ENCODE results near the gene RNF5. TPM values are rescaled to one million over a fixed set of nuclear protein-coding genes. Genes with fewer than 3 reads are reported as not detected.
A peak's percentile ranks its signal among the peaks of the same experiment; 100 is the strongest.

RNF5 gene
- total and polyA plus RNA-seq, 3 donors from 2014 or later: 67.1 to 79.0 (median 76.1) TPM

DNA sequence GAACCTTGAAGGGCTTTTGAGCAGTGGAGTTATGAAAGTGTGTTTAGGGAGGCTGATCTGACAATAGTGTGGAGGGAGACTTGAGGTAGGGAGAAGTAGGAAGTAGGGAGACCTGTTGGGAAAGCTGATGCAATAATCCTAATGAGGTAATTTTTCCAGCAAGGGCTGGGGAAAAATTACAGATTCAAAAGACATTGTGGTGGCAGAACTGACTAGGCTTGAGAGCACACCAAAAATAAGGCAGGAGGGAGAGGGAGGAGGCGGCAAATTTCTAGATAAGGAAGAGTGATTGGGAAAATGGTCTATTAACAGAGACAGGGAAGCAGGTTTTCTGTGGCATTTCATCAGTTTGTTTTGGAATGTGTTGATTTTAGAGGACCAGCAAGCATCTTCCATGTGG, 31.9 kb upstream of the RNF5 start:
- Histone ChIP-seq H3K36me3 (ENCODE audit: low read depth, missing control alignments) (no peaks in the 10 kb centered on the region), H3K4me3 (no peak overlapping the region), H3K27ac (no peak overlapping the region), H3K9me3 (no peaks in the 10 kb centered on the region), H3K27me3 (no peaks in the 10 kb centered on the region), H3K4me1 (peaks cover under 1% of the 10 kb centered on the region)
- 68 to 79% methylated on average over 1 of the region's 1 CpG for WGBS, 2 donors
- no peak for DNase-seq
- TF ChIP-seq, protein P1, sequence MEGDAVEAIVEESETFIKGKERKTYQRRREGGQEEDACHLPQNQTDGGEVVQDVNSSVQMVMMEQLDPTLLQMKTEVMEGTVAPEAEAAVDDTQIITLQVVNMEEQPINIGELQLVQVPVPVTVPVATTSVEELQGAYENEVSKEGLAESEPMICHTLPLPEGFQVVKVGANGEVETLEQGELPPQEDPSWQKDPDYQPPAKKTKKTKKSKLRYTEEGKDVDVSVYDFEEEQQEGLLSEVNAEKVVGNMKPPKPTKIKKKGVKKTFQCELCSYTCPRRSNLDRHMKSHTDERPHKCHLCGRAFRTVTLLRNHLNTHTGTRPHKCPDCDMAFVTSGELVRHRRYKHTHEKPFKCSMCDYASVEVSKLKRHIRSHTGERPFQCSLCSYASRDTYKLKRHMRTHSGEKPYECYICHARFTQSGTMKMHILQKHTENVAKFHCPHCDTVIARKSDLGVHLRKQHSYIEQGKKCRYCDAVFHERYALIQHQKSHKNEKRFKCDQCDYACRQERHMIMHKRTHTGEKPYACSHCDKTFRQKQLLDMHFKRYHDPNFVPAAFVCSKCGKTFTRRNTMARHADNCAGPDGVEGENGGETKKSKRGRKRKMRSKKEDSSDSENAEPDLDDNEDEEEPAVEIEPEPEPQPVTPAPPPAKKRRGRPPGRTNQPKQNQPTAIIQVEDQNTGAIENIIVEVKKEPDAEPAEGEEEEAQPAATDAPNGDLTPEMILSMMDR (IDR thresholded peaks at IDR 0.05): no peak
- no peak for TF ChIP-seq POLR2A (IDR thresholded peaks at IDR 0.05)
- intact Hi-C loops (cut with DNase I; ENCODE audit: low total_unique reads): no loop called here

DNA sequence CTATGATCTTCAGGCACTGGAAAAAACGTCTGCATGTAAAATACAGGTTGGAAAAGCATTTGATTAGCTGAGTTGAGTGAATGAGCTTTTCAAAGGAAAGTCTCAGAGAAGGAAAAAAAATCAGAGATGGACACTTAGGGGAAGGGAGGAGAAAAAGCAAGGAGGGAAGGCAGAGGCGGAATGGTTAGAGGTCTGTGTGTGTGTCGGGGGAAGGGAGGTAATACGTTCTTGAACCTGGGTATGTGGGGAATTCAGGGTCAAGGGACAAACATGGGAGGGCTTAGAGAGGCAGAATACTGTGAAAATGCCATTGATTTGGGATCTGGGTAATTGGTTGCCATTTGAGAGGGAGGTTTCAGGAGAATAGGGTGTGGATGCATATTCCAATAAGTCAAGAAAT, 31.5 kb upstream of the RNF5 start:
- Histone ChIP-seq H3K4me1 (peaks cover 4% of the 10 kb centered on the region), H3K4me3 (no peak overlapping the region), H3K36me3 (ENCODE audit: low read depth, missing control alignments) (no peaks in the 10 kb centered on the region), H3K9me3 (no peaks in the 10 kb centered on the region), H3K27ac (no peak overlapping the region), H3K27me3 (no peaks in the 10 kb centered on the region)
- no peak for DNase-seq
- 44 to 57% methylated on average over 4 of the region's 4 CpGs for WGBS, 2 donors
- TF ChIP-seq, protein P1 (IDR thresholded peaks at IDR 0.05): no peak
- intact Hi-C loops (cut with DNase I; ENCODE audit: low total_unique reads): no loop called here

DNA sequence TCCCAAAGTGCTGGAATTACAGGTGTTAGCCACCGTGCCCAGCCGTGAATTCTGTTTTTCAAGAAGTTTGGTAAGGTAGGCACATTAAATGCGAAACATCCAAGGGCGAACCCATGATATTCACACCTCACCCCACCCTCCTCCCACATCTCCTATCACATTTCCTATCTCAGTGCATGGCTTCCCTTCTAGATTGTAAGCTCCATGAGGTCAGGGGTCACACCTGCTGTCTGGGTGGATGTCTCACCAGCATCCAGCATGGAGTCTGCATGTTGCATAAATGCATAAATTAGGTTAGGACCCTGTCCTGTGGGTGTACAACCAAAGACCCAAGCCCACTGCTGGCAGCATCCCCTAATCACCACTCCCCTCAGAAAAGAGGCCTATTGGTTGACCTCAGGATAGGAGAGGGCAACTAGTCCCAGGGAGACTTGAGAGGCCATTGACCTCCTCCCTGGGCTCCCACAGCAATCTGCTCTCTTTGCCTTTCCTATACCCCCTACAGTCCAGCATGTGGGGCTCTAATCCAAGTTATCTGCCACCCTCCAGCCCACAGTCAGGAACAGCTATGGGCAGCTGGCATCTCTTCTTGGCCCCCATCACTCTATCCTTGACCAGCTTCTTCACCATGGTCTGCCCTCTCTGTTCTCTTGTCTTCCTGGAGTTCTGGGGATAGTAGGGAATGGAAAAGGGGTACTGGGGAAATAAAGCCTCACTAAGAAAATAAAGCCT, 30.6 kb upstream of the RNF5 start:
- no peak overlapping the region for H3K27ac ChIP-seq
- 82 to 97% methylated on average over 4 of the region's 4 CpGs for WGBS, 2 donors
- H3K4me3 ChIP-seq: no peak overlapping the region
- TF ChIP-seq, protein P1 (IDR thresholded peaks at IDR 0.05): no peak
- no peak for TF ChIP-seq POLR2A (IDR thresholded peaks at IDR 0.05)
- H3K27me3 ChIP-seq: no peaks in the 10 kb centered on the region
- intact Hi-C loops (cut with DNase I; ENCODE audit: low total_unique reads): no loop called here
- peaks cover 10% of the 10 kb centered on the region for H3K4me1 ChIP-seq
- H3K9me3 ChIP-seq: no peaks in the 10 kb centered on the region
- no peak for DNase-seq
- no peaks in the 10 kb centered on the region for H3K36me3 ChIP-seq (ENCODE audit: low read depth, missing control alignments)

DNA sequence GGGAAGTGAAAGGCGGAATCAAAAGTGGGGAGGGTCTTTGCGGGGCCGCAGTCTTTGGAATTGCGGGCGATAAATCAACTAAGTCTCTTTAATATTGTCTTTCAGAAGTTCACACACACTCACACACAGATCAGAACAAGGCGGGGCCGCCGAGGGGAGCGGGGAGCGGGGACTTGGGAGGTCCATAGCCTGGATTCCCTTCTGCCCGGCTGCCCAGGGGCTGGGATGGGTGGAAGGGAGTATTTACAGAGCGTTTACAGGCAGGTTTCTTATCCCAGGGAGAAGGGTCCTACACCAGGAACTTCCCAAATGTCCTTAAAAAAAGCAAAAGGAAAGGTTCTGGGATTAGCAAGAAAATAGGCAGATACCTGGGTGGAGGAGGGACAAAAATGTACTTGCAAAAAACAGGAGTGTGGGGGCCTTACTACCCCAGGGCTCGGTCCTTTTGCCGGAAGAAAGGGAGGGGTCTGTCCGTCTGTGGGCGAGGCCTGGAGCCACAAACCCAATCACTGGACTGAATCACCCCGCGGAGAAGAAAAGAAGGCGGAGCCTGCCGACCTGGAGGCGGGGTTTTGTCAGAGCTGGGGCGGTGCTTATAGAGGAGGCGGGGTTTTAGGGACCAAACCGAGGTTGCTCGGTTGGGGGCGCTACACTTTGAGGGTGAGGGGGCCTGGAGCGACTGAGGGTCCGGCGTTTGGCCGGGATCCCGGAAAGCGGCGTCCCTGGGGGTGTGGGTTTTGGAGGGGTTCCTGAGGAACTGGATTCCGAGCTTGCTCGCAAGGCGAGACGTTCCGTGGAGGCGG, 29.7 kb upstream of the RNF5 start:
- Histone ChIP-seq H3K4me3 (peak overlapping the region; percentile 6 to 12), H3K27ac (no peak overlapping the region)
- intact Hi-C loops (cut with DNase I; ENCODE audit: low total_unique reads): no loop called here

More for the DNA sequence above, 29.7 kb upstream of the RNF5 start:
- TF ChIP-seq POLR2A (IDR thresholded peaks at IDR 0.05): no peak
- TF ChIP-seq, protein P1 (IDR thresholded peaks at IDR 0.05): no peak
- Histone ChIP-seq H3K36me3 (ENCODE audit: low read depth, missing control alignments) (no peaks in the 10 kb centered on the region), H3K9me3 (no peaks in the 10 kb centered on the region), H3K4me1 (peaks cover 16% of the 10 kb centered on the region), H3K27me3 (no peaks in the 10 kb centered on the region)
- WGBS, 2 donors: 49 to 50% methylated on average over 39 of the region's 39 CpGs
- DNase-seq: peak; percentile 73

All from testis (tissue), 3 donors.